IPS-NIHi11 (cell line): ENCODE results near the gene IRF8.
"Not testable (repeated sequence)": the region's sequence is repeated elsewhere in the genome, so short reads cannot be mapped to it uniquely, and the experiment has no call there.

Experiments used
- DNase-seq: peaks from one replicate; pipeline ENCODE4 v3.0.0; 2012; ENCODE audit warnings: mixed read lengths, low spot score

Gene IRF8

DNA sequence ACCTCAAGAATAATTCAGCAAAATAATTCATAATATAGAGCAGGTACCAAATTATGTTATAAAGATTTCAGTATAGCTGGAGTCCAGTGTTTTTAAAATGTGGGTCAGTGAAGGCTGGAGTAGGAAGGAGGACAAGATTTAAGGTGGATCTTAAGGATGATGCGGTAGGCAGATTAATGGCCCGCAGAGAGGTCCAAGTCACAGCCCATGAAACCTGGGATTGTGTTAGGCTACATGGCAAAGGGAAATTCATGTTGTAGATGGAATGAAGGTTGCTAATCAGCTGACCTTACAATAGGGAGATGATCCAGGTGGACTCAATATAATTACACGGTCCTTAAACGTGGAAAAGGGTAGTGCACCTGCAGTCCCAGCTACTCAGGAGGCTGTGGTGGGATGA is 6.2 kb upstream of the IRF8 start:
- DNase-seq = no peak

DNA sequence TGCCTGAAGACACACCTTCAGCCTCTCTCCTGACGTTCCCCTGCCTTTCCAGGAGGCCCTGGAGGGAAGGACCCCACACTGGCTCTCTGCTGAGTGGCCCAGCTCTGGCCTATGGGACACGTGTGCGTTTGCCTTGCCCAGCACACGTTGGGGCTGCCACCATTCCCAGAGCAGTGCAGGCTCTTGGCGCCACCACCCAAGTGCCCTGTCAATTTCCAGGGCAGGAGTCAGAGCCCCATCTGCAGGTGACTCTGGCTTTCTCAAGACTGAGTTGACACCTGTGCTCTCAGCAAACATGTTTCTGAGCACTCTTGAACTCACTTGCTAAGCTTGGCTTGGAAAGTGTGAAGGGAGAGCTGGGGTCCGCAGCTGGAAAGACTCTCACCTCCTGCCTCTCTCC is 4.7 kb upstream of the IRF8 start:
- no peak for DNase-seq

DNA sequence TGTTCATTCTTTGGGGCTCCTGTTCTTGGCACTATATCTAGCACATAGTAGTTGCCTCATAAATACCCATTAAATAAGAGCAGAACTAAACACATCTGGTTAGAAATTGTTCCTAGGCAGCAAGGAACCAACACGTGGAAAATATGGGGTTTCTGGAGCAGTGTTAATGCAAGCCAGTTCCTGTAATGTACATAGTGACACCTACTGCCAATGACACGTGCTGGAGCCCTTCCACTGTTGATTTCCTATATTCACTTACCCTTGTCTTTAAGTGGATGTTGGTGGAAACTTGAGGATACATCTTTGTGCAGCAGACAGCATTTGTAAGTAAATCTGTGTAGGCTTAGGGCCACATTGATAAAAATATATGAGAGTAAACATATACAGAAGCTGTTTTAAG is 1.6 kb upstream of the IRF8 start:
- no peak for DNase-seq

DNA sequence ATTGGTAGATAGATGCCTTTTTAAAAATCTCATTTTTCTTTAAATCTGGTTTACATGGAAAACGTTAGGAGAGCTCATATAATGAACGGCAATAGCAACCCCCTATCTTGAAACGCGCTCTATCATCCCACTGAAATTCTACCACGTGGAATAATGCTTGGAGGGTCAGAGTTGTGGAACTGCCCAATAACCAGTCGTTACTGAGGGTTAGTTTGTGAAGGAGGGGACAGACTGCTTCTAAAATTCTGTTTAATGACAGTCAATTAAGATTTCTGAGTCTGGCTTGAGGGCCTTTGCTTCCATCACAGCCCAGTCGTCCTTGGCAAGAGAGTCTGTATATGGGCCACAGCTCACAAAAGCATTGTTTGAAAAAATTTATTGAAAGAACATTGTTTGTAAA is 482 bp downstream of the IRF8 start:
- no peak for DNase-seq

DNA sequence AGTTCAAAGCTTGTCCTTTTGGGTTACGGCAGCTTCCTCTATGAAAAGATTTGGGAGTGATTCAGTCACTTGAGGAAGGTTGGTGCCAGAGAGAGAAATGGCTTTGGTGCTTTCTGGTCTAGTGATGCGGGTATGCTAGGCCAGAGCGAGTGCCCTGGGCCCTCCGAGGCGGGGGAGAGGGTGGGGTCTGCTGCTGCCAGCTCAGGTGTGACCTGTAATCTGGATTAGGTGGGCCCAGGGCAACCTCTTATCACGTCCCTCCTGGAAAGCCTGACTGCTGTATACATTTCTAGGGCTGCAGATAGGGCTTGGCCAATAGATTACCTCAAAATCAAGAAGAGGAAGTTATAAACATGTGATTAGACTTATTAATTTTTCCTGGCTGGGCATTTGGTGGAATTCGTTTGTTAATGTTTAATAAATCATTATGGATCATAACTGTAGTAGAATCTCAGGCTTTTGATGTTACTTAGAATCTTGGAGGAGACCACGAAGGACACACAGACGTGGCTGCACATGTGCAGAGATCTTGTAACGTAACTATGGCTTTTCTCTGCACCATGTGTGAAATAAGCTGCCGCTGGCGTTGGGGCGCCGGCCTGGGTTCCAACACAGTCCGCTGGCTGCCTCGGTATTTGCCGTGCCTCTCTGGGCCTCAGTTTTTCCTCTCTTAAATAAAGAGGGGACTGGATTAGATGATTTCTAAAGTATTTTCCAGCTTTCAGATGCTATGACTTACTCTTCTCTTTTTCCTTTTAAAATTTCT is 1.2 kb downstream of the IRF8 start:
- DNase-seq = no peak

DNA sequence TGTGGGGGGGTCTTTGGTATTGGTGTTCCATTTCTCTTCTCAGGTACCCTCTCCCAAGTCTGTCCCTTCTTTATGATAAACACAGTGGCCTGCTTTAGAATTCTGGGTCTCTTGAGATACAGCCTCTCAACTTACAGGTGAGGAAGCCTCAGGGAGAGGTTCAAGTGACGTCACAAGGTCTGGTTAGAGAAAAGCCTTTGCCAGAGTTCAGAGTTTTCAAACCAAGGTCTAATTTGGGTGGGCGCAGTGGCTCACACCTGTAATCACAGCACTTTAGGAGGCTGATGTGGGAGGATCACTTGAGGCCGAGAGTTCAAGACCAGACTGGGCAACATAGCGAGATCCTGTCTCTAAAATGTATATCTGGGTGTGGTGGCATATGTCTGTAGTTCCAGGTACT is 2.1 kb downstream of the IRF8 start:
- no peak for DNase-seq

DNA sequence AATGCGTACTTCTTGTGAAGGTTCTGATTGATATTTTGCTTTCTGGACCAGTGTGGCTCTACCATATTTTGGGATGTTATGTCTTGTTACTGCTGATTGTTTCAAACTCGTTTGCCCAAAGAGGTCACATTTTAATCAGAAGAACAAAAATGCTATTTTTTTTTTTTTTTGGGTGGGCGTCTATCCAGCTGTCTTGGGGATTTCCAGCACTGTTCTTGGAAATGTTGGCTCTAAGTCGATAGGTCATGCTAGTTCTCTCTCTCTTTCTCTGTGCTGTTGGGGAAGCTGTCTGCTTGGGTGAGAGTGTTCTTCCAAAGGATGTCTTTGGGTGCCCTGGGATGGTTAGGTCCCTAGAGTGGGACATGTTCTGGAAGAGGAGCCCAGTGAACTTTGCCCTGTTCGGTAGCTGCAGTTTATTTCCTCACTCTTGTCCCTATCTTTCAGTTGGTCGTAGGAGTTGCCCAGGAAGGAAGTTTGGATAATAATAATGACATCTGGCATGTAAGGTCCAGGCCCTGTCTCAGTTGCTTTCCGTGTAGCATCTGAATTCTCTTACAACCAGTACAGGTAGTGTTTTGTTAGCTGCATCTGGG is 2.9 kb downstream of the IRF8 start:
- DNase-seq = no peak

DNA sequence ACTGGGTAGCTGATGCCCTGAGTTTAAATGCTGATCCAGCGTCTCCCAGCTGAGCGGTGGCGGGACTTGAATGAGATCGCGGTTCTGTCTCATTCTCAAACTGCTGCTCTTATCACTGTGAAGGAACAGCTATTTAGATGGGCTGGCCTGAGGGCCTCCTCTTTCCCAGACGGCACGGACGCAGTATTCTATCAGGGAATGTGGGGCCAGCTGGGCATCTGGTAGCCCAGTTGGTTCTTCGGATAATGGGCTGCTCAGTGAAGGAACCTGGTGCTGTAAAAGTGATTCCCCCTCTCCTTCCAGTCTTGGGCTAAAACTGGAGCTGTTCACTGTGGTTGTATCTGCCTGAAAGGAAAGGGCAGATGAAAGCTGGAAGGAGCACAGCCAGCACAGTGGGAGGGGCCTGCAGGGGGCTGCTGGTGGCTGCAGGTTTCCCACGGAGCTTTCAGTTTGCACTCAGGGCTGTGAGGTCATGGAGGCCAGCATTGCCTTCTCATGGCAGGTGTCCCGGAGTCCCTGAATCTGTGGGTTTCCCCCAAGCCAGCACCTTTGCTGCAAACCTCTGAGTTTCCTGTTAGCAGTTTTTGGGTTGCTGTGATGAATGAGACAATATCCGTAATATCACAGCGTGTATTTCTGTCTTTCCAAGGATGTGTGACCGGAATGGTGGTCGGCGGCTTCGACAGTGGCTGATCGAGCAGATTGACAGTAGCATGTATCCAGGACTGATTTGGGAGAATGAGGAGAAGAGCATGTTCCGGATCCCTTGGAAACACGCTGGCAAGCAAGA is 3.6 kb downstream of the IRF8 start:
- no peak for DNase-seq

DNA sequence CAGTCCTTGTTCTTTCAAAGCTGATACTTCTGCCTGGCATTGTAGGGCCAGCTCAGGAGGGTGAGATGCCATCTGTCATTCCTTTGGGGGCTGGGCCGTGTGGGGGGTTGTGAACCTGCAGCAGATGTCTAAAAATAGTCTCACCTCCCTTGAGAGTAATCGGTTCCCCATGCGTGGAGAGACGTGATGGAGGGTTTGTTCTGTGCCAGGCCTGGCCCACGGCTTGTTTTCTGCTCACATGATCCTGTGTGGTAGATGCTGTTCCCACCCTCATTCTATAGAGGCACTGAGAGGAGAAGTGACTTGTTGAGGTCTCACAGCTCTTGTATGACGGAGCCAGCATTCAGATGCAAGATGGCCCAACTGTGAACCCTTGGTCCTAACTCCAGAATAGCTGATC is 4.6 kb downstream of the IRF8 start:
- no peak for DNase-seq

DNA sequence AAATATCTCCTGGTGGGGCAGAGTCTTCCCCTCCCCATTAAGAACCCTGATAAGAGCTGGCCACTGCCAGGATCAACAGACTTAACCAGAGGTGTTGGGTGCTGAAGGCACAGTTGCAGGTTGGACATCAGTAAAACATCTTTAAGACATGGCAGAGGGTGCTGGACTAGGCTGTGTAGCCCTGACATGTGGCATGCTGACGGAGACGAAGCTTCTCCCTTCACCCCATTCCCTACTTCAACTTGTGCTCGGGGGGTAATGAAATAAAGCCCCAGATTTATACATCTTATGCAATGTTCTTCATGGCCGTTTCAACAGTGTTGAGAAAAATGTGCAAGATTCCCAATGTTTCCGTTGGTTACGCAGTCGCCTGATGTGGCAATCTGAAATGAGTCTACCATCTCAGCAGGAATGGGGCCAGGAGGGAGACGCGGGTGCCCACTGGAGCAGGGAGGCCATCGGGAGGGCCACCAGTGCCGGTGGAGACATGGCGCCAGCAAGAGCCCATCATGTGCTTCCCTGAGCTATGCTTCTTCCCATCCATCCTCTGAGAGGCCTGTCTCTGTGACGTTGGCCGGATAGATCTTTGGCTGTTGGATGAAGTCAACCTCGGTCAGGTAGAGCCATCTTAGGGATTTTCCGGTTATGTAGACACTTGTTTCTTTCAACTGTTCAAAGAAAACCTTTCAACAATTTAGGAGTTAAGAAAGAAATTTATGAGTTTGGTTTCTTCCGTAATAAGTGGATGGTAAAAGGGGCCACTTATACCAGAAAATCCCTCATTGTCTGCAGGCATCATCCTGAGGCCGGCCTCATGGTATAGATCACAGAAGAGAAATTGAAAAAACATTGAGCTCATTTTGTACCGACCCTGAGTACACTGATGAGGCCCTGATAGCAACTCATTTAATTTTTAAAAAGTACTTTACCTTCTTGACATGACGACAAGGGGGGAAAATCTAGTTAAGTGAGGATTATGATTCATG is 6.4 kb downstream of the IRF8 start:
- no peak for DNase-seq

DNA sequence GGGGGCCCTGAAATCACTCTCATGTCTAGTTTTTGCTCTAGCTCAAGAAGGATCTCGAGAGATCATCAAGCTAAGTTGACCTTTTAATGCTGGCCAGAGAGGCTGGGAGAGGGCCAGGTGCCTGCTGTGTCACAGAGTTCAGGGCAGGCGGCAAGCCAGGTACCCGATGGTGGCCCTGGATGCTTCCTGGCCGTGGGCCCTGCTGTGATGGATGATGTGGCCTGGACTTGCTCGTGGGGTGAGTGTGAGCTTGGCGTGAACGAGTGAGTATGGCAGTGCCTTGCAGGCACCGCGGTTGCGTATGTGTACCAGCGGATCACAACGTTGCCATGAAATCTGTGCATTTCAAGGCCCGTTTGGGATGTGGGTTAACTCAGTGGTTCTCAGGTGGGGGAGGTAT is 7.4 kb downstream of the IRF8 start:
- DNase-seq = no peak

DNA sequence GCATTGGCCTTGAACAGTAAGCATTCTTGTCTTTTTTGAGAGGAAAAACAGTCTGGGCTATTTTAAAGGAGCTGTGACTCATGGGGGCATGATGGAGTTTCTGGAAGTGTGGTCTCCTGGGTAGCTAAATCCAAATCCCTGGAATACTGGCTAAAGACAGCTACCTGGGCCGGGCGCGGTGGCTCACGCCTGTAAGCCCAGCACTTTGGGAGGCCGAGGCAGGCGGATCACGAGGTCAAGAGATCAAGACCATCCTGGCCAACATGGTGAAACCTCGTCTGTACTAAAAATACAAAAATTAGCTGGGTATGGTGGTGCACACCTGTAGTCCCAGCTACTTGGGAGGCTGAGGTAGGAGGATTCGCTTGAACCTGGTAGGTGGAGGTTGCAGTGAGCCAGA is 8.3 kb downstream of the IRF8 start:
- DNase-seq = not testable (repeated sequence)

DNA sequence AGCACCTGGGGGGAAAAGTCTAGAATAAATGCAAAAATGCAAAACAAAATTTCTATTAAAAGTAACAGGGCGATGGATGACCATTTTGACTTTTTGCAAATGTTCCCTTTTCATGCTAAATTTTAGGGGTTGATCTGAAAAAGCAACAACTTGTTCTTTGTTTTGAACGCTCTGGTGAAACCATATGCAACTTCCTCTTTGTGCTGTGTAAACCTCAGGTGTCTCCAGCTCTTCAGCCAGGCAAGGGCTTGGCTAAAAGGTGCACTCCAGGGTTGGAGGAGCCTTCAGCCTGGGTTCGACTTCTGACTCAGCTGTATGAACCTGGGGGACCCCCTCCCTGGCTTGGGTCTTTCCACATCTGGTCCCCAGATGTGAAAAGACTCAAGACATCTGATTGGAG is 9.5 kb downstream of the IRF8 start:
- DNase-seq = no peak

DNA sequence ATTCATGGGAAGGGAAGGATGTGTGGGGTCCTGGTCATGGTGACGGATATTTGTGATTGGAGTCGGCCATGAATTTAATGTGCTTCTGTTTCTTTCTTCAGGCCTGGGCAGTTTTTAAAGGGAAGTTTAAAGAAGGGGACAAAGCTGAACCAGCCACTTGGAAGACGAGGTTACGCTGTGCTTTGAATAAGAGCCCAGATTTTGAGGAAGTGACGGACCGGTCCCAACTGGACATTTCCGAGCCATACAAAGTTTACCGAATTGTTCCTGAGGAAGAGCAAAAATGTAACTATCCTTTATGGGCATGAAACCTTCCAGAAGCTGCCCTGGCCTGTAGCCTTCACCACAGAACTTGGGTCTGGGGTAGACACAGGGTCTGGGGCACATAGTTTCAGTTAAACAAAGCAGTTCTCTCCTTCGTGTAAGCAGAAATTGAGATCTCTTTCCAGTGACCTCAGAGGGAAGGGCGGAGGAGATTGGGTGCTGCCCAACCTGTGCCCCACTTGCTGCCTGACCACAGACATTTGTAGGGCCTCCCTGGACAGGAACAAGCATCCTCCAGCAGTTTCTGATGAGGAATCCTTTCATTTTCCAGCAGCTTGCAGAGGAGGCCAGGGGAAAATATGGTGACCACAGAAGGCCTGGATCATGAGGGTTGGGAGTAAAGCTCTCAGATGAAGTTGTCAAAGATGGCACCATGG is 10.1 kb downstream of the IRF8 start:
- no peak for DNase-seq

DNA sequence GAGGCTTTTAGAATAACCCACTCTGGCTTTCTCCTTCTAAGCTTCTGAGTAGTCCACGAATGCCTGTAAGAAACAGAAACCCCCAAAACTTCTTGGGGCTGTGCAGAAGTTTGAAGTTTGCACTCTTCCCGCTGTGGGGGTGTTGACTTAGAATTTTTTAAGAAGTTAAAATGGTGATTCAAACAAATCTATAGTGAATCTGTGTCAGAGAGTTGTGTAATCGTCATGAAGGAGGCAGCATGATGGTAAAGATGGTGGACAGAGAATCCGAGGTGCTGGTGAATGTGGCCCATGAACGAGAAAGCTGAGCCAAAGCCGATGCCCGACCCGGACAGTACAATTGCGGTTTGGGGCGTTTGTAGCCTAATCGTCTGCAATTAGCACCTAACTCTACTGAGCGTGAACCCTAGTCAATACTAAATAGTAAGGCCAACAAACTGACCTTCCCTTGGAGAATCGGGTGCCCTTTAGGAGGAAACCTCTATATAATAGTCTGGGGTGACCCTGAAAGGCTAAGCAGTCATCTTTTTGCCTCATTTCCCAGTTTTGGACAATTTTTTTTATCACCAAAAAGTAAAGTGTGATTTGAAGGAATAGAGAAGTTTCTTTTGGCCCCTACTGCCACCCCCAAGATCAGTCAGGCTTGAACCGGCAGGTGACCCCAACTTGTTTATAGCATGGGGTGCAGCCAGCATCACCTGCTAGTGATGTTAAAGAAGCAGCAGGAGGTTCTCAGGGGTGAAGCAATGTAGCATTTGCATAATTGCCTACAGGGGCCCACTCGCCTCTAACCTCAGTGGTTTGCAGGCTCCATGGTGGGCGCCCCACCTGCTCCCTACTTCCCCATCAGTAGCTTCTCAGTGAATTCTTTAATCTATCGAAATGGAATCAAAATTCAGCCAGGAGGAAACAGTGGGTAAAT is 11.2 kb downstream of the IRF8 start:
- no peak for DNase-seq

DNA sequence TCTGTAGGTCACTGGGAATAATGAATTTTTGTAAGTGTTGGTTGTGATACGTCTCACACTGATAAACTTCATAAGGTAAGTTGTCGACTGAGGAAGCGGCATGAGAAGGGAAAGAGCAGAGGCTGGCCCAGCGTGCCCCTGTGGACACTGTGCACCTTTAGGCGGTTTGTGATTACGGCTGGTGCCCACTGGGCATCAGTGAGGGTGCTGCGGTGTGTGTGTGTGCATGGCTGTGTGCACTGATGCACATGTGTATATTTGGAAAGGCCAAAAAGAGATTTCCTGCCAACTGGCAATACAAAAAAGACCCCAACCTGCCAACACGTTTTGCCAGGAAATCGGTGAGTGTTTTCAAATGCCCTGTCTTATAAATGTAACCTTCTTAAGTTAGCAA is 11.9 kb downstream of the IRF8 start:
- no peak for DNase-seq

DNA sequence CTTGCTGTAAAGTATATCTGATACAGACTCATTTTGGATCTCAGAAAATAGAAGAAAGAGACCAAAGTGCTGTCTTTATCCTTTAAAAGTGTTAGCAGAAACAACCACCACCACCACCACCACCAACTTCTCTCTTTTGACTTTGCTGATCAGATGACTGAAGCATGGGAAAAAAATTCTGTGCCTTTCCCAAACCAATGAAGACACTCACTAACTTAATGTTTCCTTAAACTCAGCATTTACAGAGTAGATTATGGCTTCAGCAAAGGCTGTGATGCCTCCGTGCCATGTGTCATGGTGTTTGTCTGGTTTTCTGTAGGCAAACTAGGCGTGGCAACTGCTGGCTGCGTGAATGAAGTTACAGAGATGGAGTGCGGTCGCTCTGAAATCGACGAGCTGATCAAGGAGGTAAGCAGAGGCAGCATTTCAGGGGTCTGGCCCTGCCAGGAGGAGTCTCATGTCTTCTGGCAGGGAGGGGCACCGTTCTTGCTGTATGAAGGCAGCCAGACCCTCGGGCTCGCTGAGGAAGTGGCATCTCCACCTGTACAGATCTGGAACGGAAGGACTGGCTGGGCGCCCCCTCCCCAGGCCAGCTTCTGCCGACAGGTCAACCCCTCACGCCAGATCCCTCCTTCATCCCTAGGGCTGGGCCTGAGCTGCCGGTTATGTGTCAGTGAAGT is 12.4 kb downstream of the IRF8 start:
- no peak for DNase-seq

DNA sequence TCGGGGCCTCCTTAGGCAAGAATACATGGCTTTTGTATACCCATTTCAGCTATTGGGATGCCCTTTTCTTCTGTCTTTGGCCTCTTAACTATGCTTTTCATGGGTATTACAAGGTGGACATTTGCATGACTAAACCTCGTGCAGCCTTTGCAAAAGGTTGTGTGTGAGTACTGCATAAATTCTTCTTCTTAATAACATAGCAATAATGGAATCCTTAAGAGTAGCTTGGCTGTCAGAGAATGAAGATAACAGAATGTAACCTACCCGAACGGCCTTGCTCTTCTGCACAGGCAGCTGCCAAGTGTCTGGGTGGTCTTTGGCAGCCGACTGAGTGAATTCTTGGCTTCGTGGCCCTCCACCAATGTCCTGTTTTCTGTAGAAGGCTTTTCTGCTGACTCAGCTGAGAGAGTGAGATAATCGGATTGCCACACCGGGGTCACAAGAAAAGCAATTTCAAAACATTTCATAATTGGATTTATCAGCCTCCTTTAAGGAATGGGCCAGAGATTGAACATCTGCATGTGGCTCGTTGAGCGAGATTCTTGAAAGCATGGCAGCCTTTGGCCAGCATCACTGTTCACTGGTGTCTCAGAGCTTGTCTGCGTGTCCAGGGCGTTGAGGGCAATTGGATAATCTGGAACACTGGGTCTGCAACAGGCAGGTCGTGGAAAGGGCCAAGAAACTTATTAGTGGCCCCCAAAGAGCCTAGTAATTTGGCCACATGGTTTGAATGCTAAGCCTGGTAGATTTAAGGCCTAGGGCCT is 13.4 kb downstream of the IRF8 start:
- DNase-seq = no peak

DNA sequence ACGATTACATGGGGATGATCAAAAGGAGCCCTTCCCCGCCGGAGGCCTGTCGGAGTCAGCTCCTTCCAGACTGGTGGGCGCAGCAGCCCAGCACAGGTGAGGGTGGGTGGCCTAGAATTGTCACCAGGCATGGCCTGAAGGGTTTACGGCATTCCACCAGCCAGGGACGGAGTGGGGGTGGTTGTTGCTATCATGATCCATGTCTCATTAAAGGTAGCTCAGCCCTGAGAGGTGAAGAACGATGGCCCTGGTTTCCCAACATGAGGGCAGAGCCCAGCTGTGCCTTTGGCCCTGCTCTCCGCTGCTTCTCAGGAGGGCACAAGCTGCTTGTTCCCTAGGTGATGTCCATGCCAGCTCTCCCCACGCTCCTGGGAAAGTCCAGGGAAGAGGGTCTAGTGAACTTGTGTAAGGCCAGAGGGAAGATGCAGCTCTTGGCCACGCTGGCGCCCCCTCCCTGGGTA is 14.2 kb downstream of the IRF8 start:
- DNase-seq = no peak
